Mucosa of descending colon (tissue), 3 donors: ENCODE results near the gene FAM13A. TPM values are rescaled to one million over a fixed set of nuclear protein-coding genes. Genes with fewer than 3 reads are reported as not detected.
"Not testable (repeated sequence)": the region's sequence is repeated elsewhere in the genome, so short reads cannot be mapped to it uniquely, and the experiment has no call there.

ENCODE experiments used
- ATAC-seq: fragments of 200-7000 bp; cut with Tn5 transposase; one replicate; pipeline ENCODE4 v1.9.1; 2020; ENCODE audit warnings: mild to moderate bottlenecking, moderate library complexity
- DNase-seq, 3 donors: peaks; one replicate each; pipeline ENCODE4 v3.0.0-alpha.2; 2020
- H3K36me3 ChIP-seq: fragments of 200-600 bp; one replicate; pipeline ENCODE4 v1.8.0; 2021; ENCODE audit warnings: low read depth, mild to moderate bottlenecking
- H3K4me1 ChIP-seq: fragments of 200-600 bp; one replicate; pipeline ENCODE4 v1.8.0; 2021; ENCODE audit warnings: low read depth, mild to moderate bottlenecking
- H3K4me3 ChIP-seq: fragments of 200-600 bp; one replicate; pipeline ENCODE4 v1.8.0; 2021; ENCODE audit warnings: mild to moderate bottlenecking
- H3K9me3 ChIP-seq: fragments of 200-600 bp; one replicate; pipeline ENCODE4 v1.8.0; 2021; ENCODE audit warnings: mild to moderate bottlenecking
- intact Hi-C, 2 donors: fragments of 100-400 bp; cut with DNase I in 1 of 2; cut with micrococcal nuclease in 1 of 2; formaldehyde crosslinking; loops; one replicate each; pipeline versions ENCODE4 v1.11.0 to v1.11.1; 2022; cut with DNase I, micrococcal nuclease
- total RNA-seq, 3 donors: library from RNA; stranded (reverse); fragmentation: NEBNext Ultra II Directional in 2 of 3; extraction: Animal tissue kit (Norgen Biotek cat#: 25700) in 2 of 3; gene quantifications; one replicate each; pipeline versions ENCODE4 v1.2.1 to v1.2.4, GENCODE V29; 2021 to 2023
- TF ChIP-seq, protein P1 (sequence below): fragments of 200-600 bp; IDR thresholded peaks from one replicate; pipeline ENCODE4 v1.8.0; 2022; ENCODE audit warnings: antibody characterized with exemption, mild to moderate bottlenecking
- donor health status: DM: no; HTN: no; CAD: no; lungs with moderate emphysema.
- donor health status: DM: no; HTN: no; CAD: no.
- donor health status: DM: no; HTN: yes; CAD: no.

The FAM13A gene
- total RNA-seq, 3 donors from 2014 or later, result 41.6 to 60.1 (median 50.2) TPM

DNA sequence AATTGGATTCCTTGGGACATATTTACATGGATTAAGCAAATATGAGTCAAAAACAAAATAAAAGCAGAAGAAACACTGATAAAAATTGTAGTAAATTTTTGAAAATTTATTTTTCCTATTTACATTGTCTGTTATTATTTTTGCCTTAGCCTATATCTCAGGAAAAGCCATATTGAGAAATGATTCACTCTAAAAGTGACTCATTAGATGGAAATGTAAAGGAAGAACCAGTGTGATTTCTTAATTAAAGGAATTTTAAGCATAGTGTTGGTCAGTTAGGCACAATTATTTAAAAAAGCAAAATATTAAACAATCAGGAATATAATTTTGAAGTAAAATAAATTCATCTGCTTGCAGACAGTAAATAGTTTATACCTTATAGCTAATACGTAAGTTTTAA lies 191.9 kb downstream of the FAM13A start:
- no peaks in the 10 kb centered on the region for H3K9me3 ChIP-seq
- H3K36me3 ChIP-seq, result no peaks in the 10 kb centered on the region
- H3K4me3 ChIP-seq, result no peak overlapping the region
- DNase-seq (no peak), ATAC-seq (no peak)
- H3K4me1 ChIP-seq, result no peaks in the 10 kb centered on the region
- intact Hi-C loops, result no loop called here
- TF ChIP-seq, protein P1, sequence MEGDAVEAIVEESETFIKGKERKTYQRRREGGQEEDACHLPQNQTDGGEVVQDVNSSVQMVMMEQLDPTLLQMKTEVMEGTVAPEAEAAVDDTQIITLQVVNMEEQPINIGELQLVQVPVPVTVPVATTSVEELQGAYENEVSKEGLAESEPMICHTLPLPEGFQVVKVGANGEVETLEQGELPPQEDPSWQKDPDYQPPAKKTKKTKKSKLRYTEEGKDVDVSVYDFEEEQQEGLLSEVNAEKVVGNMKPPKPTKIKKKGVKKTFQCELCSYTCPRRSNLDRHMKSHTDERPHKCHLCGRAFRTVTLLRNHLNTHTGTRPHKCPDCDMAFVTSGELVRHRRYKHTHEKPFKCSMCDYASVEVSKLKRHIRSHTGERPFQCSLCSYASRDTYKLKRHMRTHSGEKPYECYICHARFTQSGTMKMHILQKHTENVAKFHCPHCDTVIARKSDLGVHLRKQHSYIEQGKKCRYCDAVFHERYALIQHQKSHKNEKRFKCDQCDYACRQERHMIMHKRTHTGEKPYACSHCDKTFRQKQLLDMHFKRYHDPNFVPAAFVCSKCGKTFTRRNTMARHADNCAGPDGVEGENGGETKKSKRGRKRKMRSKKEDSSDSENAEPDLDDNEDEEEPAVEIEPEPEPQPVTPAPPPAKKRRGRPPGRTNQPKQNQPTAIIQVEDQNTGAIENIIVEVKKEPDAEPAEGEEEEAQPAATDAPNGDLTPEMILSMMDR, result no peak

DNA sequence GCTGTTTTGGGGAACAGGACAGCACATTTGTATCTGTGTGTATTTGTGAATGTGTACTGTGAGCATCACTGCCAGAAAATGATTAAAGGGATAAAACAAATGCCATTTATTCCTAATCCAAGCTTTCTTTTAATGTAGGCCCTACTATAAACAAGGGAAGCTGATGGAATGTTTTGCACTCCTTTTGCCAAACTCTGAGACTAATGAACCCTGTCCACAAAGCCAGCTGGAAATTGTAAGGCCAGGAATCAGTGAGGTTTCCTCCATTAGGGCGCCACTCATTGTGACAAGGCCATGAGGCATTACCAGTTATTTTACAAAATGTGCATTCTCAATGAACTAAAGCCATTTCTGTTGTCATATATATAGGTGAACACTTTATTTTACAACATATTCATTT lies 196.4 kb downstream of the FAM13A start:
- H3K4me1 ChIP-seq, result no peaks in the 10 kb centered on the region
- no peak overlapping the region for H3K4me3 ChIP-seq
- ATAC-seq (no peak), DNase-seq (no peak)
- no peaks in the 10 kb centered on the region for H3K9me3 ChIP-seq
- no peaks in the 10 kb centered on the region for H3K36me3 ChIP-seq
- intact Hi-C loops, result no loop called here
- TF ChIP-seq, protein P1, result no peak

DNA sequence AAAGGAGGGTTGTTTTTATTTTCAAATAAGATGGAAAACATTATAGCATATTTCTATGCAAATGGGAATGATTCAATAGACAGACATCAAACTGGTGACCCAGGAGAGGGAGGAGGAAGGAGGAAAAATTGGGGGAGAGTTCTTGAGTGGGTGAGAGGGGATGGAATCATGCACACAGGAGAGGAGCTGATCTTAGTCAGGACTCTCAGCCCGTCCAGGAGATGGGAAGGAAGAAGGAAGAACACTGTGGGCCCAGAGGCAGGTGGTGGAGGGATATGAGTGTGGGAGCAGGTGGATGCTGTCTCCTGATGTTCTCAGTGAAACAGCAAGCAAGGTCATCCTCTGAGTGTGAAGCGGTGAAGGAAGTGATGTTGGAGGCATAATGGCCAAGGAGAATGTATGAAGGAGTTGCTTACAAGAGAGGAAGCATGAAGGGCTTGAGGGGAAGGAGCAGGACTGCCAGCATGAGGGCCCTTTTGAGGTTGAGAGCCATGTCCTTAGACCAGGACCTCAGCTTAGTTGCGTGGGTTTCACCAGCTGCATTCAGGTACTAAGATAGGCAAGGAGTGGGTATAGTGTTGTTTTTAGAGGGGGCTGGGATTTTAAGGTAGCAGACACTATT lies 197.7 kb downstream of the FAM13A start:
- DNase-seq (no peak), ATAC-seq (peak; percentile 34)
- Histone ChIP-seq H3K36me3 (no peaks in the 10 kb centered on the region), H3K4me1 (no peaks in the 10 kb centered on the region), H3K4me3 (no peak overlapping the region), H3K9me3 (no peaks in the 10 kb centered on the region)
- intact Hi-C loops, result no loop called here
- TF ChIP-seq, protein P1, result no peak

DNA sequence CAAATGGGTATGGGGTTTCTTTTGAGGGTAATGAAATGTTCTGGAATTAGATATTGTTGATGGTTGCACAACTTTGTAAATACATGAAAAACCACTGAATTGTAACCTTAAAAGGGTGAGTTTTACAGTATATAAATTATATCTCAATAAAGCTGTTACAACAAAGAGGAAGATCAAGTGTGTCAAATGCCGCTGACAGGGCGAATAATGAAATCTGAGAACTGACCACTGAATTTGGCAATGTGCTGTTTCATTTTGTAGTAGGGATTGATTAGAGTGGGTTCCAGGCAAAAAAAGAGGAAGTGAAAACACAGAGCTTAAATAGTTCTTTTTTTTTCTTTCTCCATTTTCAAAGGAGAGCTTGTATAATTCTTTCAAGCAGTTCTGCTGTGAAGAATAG lies 198.2 kb downstream of the FAM13A start:
- no peak for DNase-seq
- no peaks in the 10 kb centered on the region for H3K9me3 ChIP-seq
- no peaks in the 10 kb centered on the region for H3K36me3 ChIP-seq
- TF ChIP-seq, protein P1, result no peak
- H3K4me3 ChIP-seq, result no peak overlapping the region
- peak; percentile 43 for ATAC-seq
- no peaks in the 10 kb centered on the region for H3K4me1 ChIP-seq
- intact Hi-C loops, result no loop called here

DNA sequence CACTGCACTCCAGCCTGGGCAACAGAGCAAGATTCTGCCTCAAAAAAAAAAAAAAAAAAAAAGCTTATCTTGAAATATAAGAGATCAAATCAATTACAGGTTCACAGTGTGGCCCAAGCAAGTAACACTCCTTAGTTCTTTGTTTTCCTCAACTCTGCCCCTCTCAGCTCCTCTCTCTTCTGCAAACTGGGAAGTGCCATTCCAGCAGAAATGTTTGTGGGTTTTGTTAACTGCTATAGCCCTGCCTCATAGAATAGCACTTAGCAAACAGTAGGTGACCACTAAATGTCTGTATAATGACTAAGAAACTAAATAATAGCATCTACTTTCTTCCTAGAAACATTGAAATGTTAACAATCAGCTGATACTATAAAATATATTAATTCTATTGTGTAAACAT lies 199.4 kb downstream of the FAM13A start:
- DNase-seq, result no peak
- TF ChIP-seq, protein P1, result no peak
- intact Hi-C loops, result no loop called here
- H3K4me3 ChIP-seq, result no peak overlapping the region
- no peaks in the 10 kb centered on the region for H3K9me3 ChIP-seq
- ATAC-seq, result no peak
- H3K4me1 ChIP-seq, result no peaks in the 10 kb centered on the region
- no peaks in the 10 kb centered on the region for H3K36me3 ChIP-seq

DNA sequence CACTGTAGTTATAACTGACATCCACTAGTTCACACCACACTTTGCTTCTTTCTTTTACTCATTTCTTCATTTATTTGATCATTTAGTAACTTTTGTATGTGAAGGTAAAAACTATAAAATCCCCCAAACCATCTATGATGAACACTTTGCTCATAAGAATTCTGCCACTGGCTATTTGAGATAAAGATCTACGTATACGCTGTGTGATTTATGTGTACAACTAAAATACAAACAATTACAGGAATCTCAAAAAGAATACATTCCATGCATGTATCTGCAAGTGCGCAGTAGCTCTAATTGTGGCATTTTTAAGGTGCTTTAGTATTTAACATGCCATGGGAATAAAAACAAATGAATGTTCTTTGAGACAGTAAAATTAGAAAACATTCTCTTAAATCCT lies 202.5 kb downstream of the FAM13A start:
- no peak for DNase-seq
- TF ChIP-seq, protein P1, result no peak
- no peak overlapping the region for H3K4me3 ChIP-seq
- intact Hi-C loops, result no loop called here
- no peaks in the 10 kb centered on the region for H3K36me3 ChIP-seq
- no peaks in the 10 kb centered on the region for H3K9me3 ChIP-seq
- ATAC-seq, result no peak
- no peaks in the 10 kb centered on the region for H3K4me1 ChIP-seq

DNA sequence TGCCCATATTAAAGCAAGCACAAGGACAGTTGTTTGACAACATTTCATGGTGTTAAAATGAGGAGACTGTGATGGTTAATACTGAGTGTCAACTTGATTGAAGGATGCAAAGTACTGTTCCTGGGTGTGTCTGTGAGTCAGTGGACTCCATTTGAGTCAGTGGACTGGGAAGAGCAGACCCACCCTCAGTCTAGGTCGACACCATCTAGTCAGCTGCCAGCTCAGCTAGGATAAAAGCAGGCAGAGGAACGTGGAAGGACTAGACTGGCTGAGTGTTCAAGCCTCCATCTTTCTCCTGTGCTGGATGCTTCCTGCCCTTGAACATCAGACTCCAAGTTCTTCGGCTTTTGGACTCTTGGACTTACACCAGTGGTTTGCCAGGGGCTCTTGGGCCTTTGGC lies 203.4 kb downstream of the FAM13A start:
- H3K4me3 ChIP-seq, H3K4me1 ChIP-seq, intact Hi-C loops, H3K9me3 ChIP-seq, DNase-seq, ATAC-seq, H3K36me3 ChIP-seq: not testable (repeated sequence)
